Omental fat pad (tissue), 4 donors: ENCODE measurements around the gene CACNA2D3. TPM values are rescaled to one million over a fixed set of nuclear protein-coding genes. Genes with fewer than 3 reads are reported as not detected.

Experiments used
- ATAC-seq: fragments of 150-250 bp; one replicate; pipeline ENCODE4 v1.9.1; 2016; ENCODE audit warnings: mild to moderate bottlenecking, moderate library complexity; ENCODE audit not compliant: low FRiP score
- DNase-seq: peaks from one replicate; pipeline ENCODE4 v3.0.0-alpha.2; 2019; ENCODE audit warnings: low spot score
- CTCF ChIP-seq, 3 donors: fragments of 450-650 bp; IDR thresholded peaks; one replicate each; pipeline ENCODE4 v1.5.1; 2016 to 2017; ENCODE audit warnings: antibody characterized with exemption in 3 of 3, mild to moderate bottlenecking in 3 of 3, moderate library complexity in 2 of 3
- total RNA-seq, 4 donors: library from RNA; depleted of rRNA; stranded (reverse); fragments of >200 nt; gene quantifications; one replicate each; pipeline ENCODE4 v1.1.0, GENCODE V29; 2016

CACNA2D3 gene
- total RNA-seq, 4 donors from 2014 or later, result 2.6 to 6.1 (median 4.5) TPM

GRCh38 chr3:54844211-54844610 is 721.9 kb downstream of the CACNA2D3 start:
- DNase-seq (no peak), ATAC-seq (no peak)
- no peak for TF ChIP-seq CTCF (IDR thresholded peaks at IDR 0.05)

- DNase-seq (no peak), ATAC-seq (no peak)
- TF ChIP-seq CTCF (IDR thresholded peaks at IDR 0.05), result no peak
These were observed 722.7 kb downstream of the CACNA2D3 start for GRCh38 chr3:54845011-54845410.

- DNase-seq, result no peak
- TF ChIP-seq CTCF (IDR thresholded peaks at IDR 0.05), result no peak
- no peak for ATAC-seq
These were observed 723.2 kb downstream of the CACNA2D3 start for GRCh38 chr3:54845551-54845950.

GRCh38 chr3:54846119-54846518 is 723.8 kb downstream of the CACNA2D3 start:
- TF ChIP-seq CTCF (IDR thresholded peaks at IDR 0.05), result no peak
- no peak for ATAC-seq

GRCh38 chr3:54847361-54847760 is 725.0 kb downstream of the CACNA2D3 start:
- ATAC-seq (no peak), DNase-seq (no peak)
- no peak for TF ChIP-seq CTCF (IDR thresholded peaks at IDR 0.05)

More at GRCh38 chr3:54846119-54846518, 723.8 kb downstream of the CACNA2D3 start:
- no peak for DNase-seq

- no peak for TF ChIP-seq CTCF (IDR thresholded peaks at IDR 0.05)
- DNase-seq (no peak), ATAC-seq (no peak)
These were observed 727.0 kb downstream of the CACNA2D3 start for GRCh38 chr3:54849360-54849759.

GRCh38 chr3:54850484-54851018 is 728.2 kb downstream of the CACNA2D3 start:
- TF ChIP-seq CTCF (IDR thresholded peaks at IDR 0.05), result no peak
- ATAC-seq, result no peak
- DNase-seq, result no peak
